K562 (cell line): ENCODE measurements around the gene USH1G.

ENCODE experiments used
- CTCF ChIP-seq, 3 experiments: IDR thresholded peaks in 2 of 3; conservative IDR thresholded peaks in 1 of 3; 2 replicates each; pipeline ENCODE4 v1.5.1; 2011 to 2012; ENCODE audit warnings: low read length in 3 of 3, mild to moderate bottlenecking in 3 of 3, control low read depth in 2 of 3, improper control_type of control experiment in 1 of 3, inconsistent platforms in 1 of 3, low read depth in 1 of 3, mixed read lengths in 1 of 3, moderate library complexity in 1 of 3; ENCODE audit not compliant: insufficient read depth in 2 of 3
- ZNF780A ChIP-seq: fragments of 250-450 bp; sonication (Bioruptor Pico); IDR thresholded peaks from 2 replicates; pipeline ENCODE4 v1.5.0; 2021; ENCODE audit warnings: mild to moderate bottlenecking

- TF ChIP-seq CTCF (IDR thresholded peaks at IDR 0.05 in 2 of 3, conservative IDR thresholded peaks at IDR 0.05 in 1 of 3; ENCODE audit: insufficient read depth in 2 of 3, low read depth in 1 of 3, low read length in 3 of 3) (no peak), ZNF780A (CRISPR knock-in tag) (no peak)
These were observed 54.7 kb downstream of the USH1G start for GRCh38 chr17:74868251-74868907.
